Stimulated activated memory B cell treated with anti-CD40 and anti-IgM and Interleukin-4, amounts not matched to agents 10 μg/mL and 1 μg/mL and 100 μg/mL, for 72 hours (primary cell): ENCODE results near the gene ARF5.
"Not testable (repeated sequence)": the region's sequence is repeated elsewhere in the genome, so short reads cannot be mapped to it uniquely, and the experiment has no call there.

Experiments used
- ATAC-seq: fragments of 150-1000 bp; cut with Tn5 transposase; 2 replicates; pipeline ENCODE4 v1.10.0; 2021
- H3K27ac Mint-ChIP-seq: one replicate; pipeline ENCODE4 v1.8.0; 2022; ENCODE audit warnings: mild to moderate bottlenecking, mixed read lengths
- H3K27me3 Mint-ChIP-seq: one replicate; pipeline ENCODE4 v1.8.0; 2022; ENCODE audit warnings: mixed read lengths
- H3K36me3 Mint-ChIP-seq: one replicate; pipeline ENCODE4 v1.8.0; 2022; ENCODE audit warnings: mixed read lengths
- H3K4me1 Mint-ChIP-seq: one replicate; pipeline ENCODE4 v1.8.0; 2022; ENCODE audit warnings: mixed read lengths
- H3K4me3 Mint-ChIP-seq: one replicate; pipeline ENCODE4 v1.8.0; 2022; ENCODE audit warnings: mild to moderate bottlenecking, moderate library complexity, mixed read lengths
- H3K9me3 Mint-ChIP-seq: one replicate; pipeline ENCODE4 v1.8.0; 2022; ENCODE audit warnings: mixed read lengths

ARF5 gene

GRCh38 chr7:127588019-127588696 is at the start of gene ARF5:
Gene ARF5, plus strand, starts transcription at chr7:127588411. Its CDS starts 88 bp downstream, at chr7:127588499.
- Mint-ChIP-seq H3K9me3 (no peaks in the 10 kb centered on the region), H3K4me3 (peak within 1 kb of the TSS; percentile 90), H3K4me1 (peaks cover 42% of the 10 kb centered on the region), H3K27me3 (no peaks in the 10 kb centered on the region), H3K36me3 (peaks cover 38% of the 10 kb centered on the region), H3K27ac (peak within 1 kb of the TSS; percentile 83)
- ATAC-seq, result peak; percentile 92

- no peak overlapping the region for H3K4me3 Mint-ChIP-seq
- H3K27ac Mint-ChIP-seq, result no peak overlapping the region
- H3K36me3 Mint-ChIP-seq, result no peaks in the 10 kb centered on the region
- no peak for ATAC-seq
- H3K4me1 Mint-ChIP-seq, result no peaks in the 10 kb centered on the region
- H3K9me3 Mint-ChIP-seq, result no peaks in the 10 kb centered on the region
- peaks cover 59% of the 10 kb centered on the region for H3K27me3 Mint-ChIP-seq
Observed at GRCh38 chr7:127539116-127539515, 49.1 kb upstream of the ARF5 start.

- H3K27ac Mint-ChIP-seq, H3K9me3 Mint-ChIP-seq, H3K4me3 Mint-ChIP-seq, ATAC-seq, H3K36me3 Mint-ChIP-seq, H3K4me1 Mint-ChIP-seq: not testable (repeated sequence)
- H3K27me3 Mint-ChIP-seq, result peaks cover 47% of the 10 kb centered on the region
Observed at GRCh38 chr7:127540461-127540860, 47.8 kb upstream of the ARF5 start.

- H3K27me3 Mint-ChIP-seq, result peaks cover 47% of the 10 kb centered on the region
- no peaks in the 10 kb centered on the region for H3K4me1 Mint-ChIP-seq
- H3K27ac Mint-ChIP-seq, result no peak overlapping the region
- H3K4me3 Mint-ChIP-seq, result no peak overlapping the region
- H3K9me3 Mint-ChIP-seq, result peaks cover under 1% of the 10 kb centered on the region
- peaks cover 8% of the 10 kb centered on the region for H3K36me3 Mint-ChIP-seq
- no peak for ATAC-seq
Observed at GRCh38 chr7:127541548-127541947, 46.7 kb upstream of the ARF5 start.

GRCh38 chr7:127546313-127546712 is 41.9 kb upstream of the ARF5 start:
- Mint-ChIP-seq H3K27ac (no peak overlapping the region), H3K9me3 (peaks cover 6% of the 10 kb centered on the region), H3K36me3 (peaks cover 14% of the 10 kb centered on the region), H3K4me1 (no peaks in the 10 kb centered on the region), H3K4me3 (no peak overlapping the region), H3K27me3 (peaks cover 20% of the 10 kb centered on the region)
- no peak for ATAC-seq

GRCh38 chr7:127550247-127550646 is 38.0 kb upstream of the ARF5 start:
- H3K4me3 Mint-ChIP-seq, result no peak overlapping the region
- H3K36me3 Mint-ChIP-seq, result peaks cover 14% of the 10 kb centered on the region
- peaks cover 10% of the 10 kb centered on the region for H3K27me3 Mint-ChIP-seq
- no peak overlapping the region for H3K27ac Mint-ChIP-seq
- H3K4me1 Mint-ChIP-seq, result no peaks in the 10 kb centered on the region
- no peak for ATAC-seq
- peaks cover 6% of the 10 kb centered on the region for H3K9me3 Mint-ChIP-seq

- H3K36me3 Mint-ChIP-seq, result peaks cover 2% of the 10 kb centered on the region
- no peaks in the 10 kb centered on the region for H3K4me1 Mint-ChIP-seq
- H3K27ac Mint-ChIP-seq, result no peak overlapping the region
- ATAC-seq, result no peak
- peaks cover 2% of the 10 kb centered on the region for H3K27me3 Mint-ChIP-seq
- no peak overlapping the region for H3K4me3 Mint-ChIP-seq
- H3K9me3 Mint-ChIP-seq, result peaks cover 4% of the 10 kb centered on the region
Observed at GRCh38 chr7:127551941-127552340, 36.3 kb upstream of the ARF5 start.

GRCh38 chr7:127556404-127556803 is 31.8 kb upstream of the ARF5 start:
- Mint-ChIP-seq H3K4me3 (no peak overlapping the region), H3K9me3 (peaks cover 4% of the 10 kb centered on the region), H3K27ac (no peak overlapping the region), H3K36me3 (no peaks in the 10 kb centered on the region), H3K27me3 (no peaks in the 10 kb centered on the region), H3K4me1 (no peaks in the 10 kb centered on the region)
- no peak for ATAC-seq

GRCh38 chr7:127557803-127558202 is 30.4 kb upstream of the ARF5 start:
- H3K9me3 Mint-ChIP-seq, result peaks cover 4% of the 10 kb centered on the region
- H3K27me3 Mint-ChIP-seq, result no peaks in the 10 kb centered on the region
- no peak for ATAC-seq
- no peak overlapping the region for H3K4me3 Mint-ChIP-seq
- no peak overlapping the region for H3K27ac Mint-ChIP-seq
- H3K4me1 Mint-ChIP-seq, result no peaks in the 10 kb centered on the region
- H3K36me3 Mint-ChIP-seq, result peaks cover under 1% of the 10 kb centered on the region

- Mint-ChIP-seq H3K4me1 (no peaks in the 10 kb centered on the region), H3K9me3 (peaks cover 7% of the 10 kb centered on the region), H3K27me3 (no peaks in the 10 kb centered on the region), H3K4me3 (no peak overlapping the region), H3K27ac (no peak overlapping the region), H3K36me3 (peaks cover 40% of the 10 kb centered on the region)
- ATAC-seq, result no peak
Observed at GRCh38 chr7:127566242-127566641, 22.0 kb upstream of the ARF5 start.

GRCh38 chr7:127568034-127568433 is 20.2 kb upstream of the ARF5 start:
- H3K36me3 Mint-ChIP-seq, result peaks cover 44% of the 10 kb centered on the region
- H3K27ac Mint-ChIP-seq, H3K4me1 Mint-ChIP-seq, ATAC-seq, H3K27me3 Mint-ChIP-seq, H3K4me3 Mint-ChIP-seq, H3K9me3 Mint-ChIP-seq: not testable (repeated sequence)

GRCh38 chr7:127571741-127572505 is 16.3 kb upstream of the ARF5 start:
- Mint-ChIP-seq H3K27ac (no peak overlapping the region), H3K36me3 (peaks cover 42% of the 10 kb centered on the region), H3K4me1 (no peaks in the 10 kb centered on the region), H3K27me3 (no peaks in the 10 kb centered on the region), H3K9me3 (peaks cover 3% of the 10 kb centered on the region), H3K4me3 (no peak overlapping the region)
- ATAC-seq, result no peak

- peaks cover 65% of the 10 kb centered on the region for H3K36me3 Mint-ChIP-seq
- no peaks in the 10 kb centered on the region for H3K9me3 Mint-ChIP-seq
- H3K4me3 Mint-ChIP-seq, result no peak overlapping the region
- no peak for ATAC-seq
- no peaks in the 10 kb centered on the region for H3K27me3 Mint-ChIP-seq
- no peak overlapping the region for H3K27ac Mint-ChIP-seq
- H3K4me1 Mint-ChIP-seq, result peaks cover 36% of the 10 kb centered on the region
Observed at GRCh38 chr7:127578036-127578684, 10.1 kb upstream of the ARF5 start.

GRCh38 chr7:127578711-127579275 is 9.4 kb upstream of the ARF5 start:
- Mint-ChIP-seq H3K9me3 (no peaks in the 10 kb centered on the region), H3K4me1 (peaks cover 43% of the 10 kb centered on the region), H3K27me3 (no peaks in the 10 kb centered on the region), H3K27ac (no peak overlapping the region), H3K4me3 (no peak overlapping the region), H3K36me3 (peaks cover 71% of the 10 kb centered on the region)
- ATAC-seq, result no peak

- Mint-ChIP-seq H3K36me3 (peaks cover 61% of the 10 kb centered on the region), H3K27me3 (no peaks in the 10 kb centered on the region), H3K4me3 (no peak overlapping the region), H3K27ac (no peak overlapping the region), H3K9me3 (no peaks in the 10 kb centered on the region), H3K4me1 (peaks cover 55% of the 10 kb centered on the region)
- ATAC-seq, result no peak
Observed at GRCh38 chr7:127580612-127581011, 7.6 kb upstream of the ARF5 start.
